ENCODE measurements around the gene EEF2.
"Not testable (repeated sequence)": the region's sequence is repeated elsewhere in the genome, so short reads cannot be mapped to it uniquely, and the experiment has no call there.

EEF2 gene

DNA sequence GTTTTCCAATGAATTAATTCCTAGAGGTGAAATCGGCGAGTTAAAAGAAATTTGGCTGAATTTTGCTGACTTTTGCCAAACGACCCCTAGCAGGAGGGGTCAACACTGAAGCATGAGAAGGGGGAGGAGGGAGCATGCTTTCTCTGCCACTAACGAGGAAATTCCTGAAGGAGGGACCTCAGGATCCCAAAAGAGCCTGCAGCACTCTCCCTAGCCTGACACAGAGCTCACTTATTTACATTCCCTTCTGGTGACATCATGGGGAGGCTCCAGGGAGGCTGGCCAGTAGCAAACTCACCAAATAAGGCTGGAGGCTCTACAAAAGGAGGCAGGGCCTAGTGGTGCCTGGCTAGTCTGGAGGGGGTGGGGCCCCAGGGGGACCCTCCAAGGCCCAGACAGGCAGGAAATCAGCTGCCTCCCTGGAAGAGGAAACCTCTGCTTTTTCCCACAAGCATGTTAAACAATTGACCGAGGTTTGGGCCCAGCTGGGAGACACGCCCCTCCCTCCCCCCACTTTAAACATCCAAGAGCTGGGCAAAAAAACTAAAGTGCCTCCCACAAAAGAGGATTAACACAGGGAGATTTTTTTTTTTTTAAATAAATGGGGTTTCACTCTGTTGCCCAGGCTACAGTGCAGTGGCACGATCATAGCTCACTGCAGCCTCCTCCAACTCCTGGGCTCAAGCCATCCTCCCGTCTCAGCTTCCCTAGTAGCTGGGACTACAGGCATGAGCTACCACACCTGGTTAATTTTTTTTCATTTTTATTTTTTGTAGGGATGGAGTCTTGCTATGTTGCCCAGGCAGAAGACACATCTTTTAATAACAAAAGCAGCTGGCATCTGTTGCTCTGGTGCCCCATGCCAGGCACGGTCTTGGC lies 16.5 kb downstream of the EEF2 start:
- DNase-seq (ENCODE audit: low read depth), result no peak

- not testable (repeated sequence) for DNase-seq (ENCODE audit: low read depth)
These were observed 17.3 kb downstream of the EEF2 start for GRCh38 chr19:3967983-3968382.

- no peak for DNase-seq (ENCODE audit: low read depth)
These were observed 18.9 kb downstream of the EEF2 start for GRCh38 chr19:3966051-3967017.

DNA sequence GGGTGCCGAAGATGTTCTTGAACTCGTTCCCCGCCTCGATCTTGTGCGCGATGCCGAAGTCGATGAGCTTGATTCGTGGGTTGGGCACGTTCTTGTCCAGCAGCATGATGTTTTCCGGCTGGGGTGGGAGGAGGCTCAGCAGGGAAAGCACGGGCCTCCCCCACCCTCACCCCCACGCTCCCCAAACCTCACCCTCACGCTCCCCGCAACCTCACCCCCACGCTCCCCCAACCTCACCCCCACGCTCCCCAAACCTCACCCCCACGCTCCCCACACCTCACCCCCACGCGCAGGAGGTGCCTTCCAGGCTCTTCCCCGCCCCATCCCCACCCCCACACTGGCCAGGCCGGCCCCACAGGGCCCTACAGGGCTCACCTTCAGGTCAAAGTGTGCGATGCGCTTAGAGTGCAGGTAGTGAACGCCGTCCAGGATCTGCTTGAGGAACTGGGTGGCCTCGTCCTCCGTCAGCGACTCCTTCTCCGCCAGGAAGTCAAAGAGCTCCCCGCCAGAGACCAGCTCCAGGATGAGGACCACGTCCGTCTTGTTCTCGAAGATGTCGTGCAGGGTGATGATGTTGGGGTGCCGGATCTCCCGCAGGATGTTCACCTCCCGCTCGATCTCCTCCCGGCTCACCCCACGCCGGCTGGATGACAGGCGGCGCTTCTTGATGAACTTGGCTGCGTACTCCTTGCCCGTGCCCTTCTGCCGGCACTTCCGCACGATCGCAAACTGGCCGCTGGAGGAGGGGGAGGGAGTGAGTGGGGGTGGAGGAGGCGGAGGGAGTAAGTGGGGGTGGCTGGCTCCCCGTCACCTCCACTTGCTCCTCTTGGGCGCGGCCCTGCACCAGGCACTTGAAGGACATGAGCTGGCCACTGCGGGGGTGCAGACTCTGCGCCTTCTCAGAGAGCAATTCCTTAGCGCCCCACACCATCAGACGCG lies 20.7 kb downstream of the EEF2 start:
- no peak for DNase-seq (ENCODE audit: low read depth)

- DNase-seq (ENCODE audit: low read depth), result no peak
These were observed 21.6 kb downstream of the EEF2 start for GRCh38 chr19:3963458-3964255.

GRCh38 chr19:3961007-3961406 lies 24.3 kb downstream of the EEF2 start:
- DNase-seq (ENCODE audit: low read depth), result no peak

DNA sequence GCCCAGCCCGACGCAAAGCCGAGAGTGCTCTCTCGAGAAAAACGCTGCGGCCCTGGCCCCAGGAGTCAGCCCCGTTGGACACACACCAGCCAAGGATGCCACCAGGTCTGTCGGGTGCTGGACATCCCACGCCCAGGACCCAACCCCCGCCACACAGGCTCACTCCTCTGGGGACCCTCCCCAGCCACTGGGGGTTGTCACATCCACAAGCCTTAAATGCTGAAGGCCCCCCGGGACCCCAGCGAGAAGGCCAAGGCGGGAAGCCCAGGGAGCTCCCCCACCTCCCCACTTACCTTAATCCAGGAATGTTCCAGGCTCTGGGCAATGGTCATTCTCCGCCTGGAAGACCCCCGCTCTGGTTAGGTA lies 25.5 kb downstream of the EEF2 start:
- no peak for DNase-seq (ENCODE audit: low read depth)

GRCh38 chr19:3958836-3959765 lies 26.2 kb downstream of the EEF2 start:
- no peak for DNase-seq (ENCODE audit: low read depth)

GRCh38 chr19:3955688-3956087 lies 29.6 kb downstream of the EEF2 start:
- DNase-seq (ENCODE audit: low read depth), result no peak

DNA sequence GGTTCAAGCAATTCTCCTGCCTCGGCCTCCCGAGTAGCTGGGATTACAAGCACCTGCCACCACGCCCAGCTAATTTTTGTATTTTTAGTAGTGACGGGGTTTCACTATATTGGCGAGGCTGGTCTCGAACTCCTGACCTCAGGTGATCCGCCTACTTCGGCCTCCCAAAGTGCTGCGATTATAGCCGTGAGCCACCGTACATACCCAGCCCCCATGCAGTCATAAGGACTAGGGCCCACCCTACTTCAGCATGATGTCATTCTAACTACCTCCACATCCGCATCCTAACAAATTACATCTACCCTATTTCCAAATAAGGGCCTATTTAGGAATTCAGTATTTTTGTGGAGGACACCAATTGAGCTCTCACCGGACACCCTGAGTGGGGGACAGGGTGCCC lies 30.0 kb downstream of the EEF2 start:
- not testable (repeated sequence) for DNase-seq (ENCODE audit: low read depth)

- no peak for DNase-seq (ENCODE audit: low read depth)
These were observed 31.2 kb downstream of the EEF2 start for GRCh38 chr19:3954107-3954506.

DNA sequence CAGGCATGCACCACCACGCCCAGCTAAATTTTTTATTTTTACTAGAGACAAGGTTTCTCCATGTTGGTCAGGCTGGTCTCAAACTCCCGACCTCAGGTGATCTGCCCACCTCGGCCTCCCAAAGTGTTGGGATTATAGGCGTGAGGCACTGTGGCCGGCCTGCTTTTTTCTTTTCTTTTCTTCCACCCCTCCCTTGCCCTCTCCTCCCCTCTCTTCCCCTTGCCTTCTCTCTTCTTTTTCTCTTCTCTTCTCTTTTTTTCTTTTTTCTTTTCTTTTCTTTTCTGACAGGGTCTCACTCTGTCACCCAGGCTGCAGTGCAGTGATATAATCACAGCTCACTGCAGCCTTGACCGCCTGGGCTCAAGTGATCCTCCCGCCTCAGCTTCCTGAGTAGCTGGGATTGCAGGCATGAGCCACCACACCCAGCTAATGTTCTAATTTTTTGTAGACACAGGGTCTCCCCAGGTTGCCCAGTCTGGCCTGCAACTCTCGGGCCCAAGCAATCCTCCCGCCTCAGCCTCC lies 32.4 kb downstream of the EEF2 start:
- not testable (repeated sequence) for DNase-seq (ENCODE audit: low read depth)

GRCh38 chr19:3950871-3951861 lies 34.1 kb downstream of the EEF2 start:
- no peak for DNase-seq (ENCODE audit: low read depth)

DNA sequence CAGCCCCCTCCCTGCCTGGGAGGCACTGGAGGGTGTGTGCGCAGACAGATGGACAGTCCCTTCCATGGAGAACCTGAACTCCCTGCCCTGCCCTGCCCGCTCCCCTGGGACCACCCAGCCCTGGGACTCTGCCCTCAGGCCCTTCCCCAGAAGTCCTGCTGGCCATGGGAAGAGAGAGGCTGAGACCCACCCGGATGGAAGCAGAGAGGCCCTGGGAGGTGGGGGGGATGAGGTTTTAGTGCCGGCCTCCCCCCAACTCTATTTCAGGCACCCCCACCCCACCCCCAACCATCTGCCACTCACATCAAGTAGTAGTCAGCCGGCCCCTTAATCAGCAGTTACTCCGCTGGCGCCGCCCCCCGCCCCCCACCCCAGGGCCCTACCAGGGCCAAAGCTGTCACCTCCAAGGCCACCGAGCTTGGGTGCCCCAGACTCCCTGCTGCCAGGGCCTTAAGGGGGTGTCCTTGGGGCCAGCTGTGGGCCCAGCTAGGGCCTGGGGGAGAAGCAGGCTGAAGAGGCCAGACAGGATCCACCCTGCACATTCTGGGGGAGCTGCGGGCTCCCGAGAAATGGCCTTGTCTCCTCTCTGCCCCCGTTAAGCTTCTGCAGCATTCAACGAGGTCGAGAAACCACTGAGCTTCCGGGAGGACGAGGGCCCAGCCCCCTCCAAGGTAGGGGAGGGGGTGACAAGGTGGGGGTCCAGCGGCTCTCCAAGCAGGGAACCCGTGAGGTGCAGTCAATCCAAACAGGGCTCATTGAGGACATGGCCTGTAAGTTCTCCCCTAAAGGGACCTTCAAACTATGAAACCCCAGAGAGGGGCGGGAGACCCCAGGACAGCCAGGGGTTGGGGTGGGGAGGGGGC lies 35.0 kb downstream of the EEF2 start:
- DNase-seq (ENCODE audit: low read depth), result no peak

DNA sequence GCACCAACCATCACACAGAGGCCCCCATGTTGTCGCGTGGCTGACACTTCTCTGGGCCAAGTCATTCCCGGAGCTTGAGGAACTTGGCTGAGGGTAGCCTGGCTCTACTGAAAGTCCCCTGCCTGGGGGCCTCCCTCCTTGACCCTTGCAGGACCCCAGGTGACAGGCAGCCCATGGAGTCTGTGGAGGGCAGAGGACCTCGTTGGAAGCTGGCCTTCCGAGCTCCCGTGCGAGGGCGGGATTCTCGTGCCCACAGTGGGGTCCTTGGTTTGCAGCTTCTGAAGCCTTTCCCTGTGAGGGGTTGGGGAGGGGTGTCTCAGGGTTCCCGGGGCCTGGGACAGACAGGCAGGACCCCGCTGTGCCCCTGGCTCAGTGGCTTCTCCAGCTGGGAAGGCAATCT lies 36.0 kb downstream of the EEF2 start:
- DNase-seq (ENCODE audit: low read depth), result no peak

DNA sequence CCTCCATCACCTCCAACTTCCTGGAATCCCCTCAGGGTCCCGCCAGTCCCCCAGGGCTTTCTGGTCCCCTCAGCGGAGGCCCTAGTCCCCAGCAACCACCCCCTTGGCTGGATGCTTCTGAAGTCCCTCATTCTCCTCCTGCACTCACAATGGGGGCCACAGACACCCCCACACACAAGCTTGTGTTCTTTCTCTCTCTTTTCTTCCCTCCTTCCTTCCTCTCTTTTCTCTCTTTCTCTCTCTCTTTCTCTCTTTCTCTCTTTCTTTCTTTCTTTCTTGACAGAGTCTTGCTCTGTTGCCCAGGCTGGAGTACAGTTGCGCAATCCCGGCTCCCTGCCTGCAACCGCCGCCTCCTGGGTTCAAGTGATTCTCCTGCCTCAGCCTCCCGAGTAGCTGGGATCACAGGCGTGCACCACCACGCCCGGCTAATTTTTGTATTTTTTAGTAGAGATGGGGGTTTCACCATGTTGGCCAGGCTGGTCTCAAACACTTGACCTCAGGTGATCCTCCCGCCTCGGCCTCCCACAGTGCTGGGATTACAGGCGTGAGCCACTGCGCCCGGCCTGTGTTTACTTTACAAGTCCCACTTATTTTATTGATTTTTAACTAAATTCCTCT lies 37.8 kb downstream of the EEF2 start:
- DNase-seq (ENCODE audit: low read depth), result not testable (repeated sequence)

DNA sequence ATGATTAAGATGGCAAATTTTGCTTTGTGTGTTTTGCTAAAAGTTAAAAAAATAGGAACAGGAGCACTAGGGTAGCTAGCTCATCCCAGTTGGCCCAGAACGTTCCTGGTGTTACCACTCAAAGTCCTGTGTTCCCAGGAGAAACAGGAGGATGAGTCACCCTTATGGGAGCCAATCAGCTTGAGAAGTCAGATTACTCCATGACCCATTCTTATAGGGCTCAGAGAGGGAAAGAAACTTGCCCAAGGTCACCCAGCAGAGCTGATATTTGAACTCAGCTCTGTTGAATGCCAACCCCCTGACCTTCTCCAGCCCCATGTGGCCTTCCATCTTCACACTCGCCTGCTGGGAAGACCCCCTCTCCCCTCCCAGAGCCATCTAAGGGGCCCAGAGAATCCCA lies 39.4 kb downstream of the EEF2 start:
- DNase-seq (ENCODE audit: low read depth), result no peak

Measured in activated T-cell treated with anti-CD3 and anti-CD28 coated beads for 48 hours (primary cell).